Smooth muscle cell (in vitro differentiated cells): ENCODE measurements around the gene MGAT5. TPM values are rescaled to one million over a fixed set of nuclear protein-coding genes. Genes with fewer than 3 reads are reported as not detected.
A peak's percentile ranks its signal among the peaks of the same experiment; 100 is the strongest.

ENCODE experiments used
- DNase-seq: peaks from one replicate; lab custom pipeline; 2025; ENCODE audit not compliant: unreplicated experiment; lab: John Stamatoyannopoulos, UW
- H2AFZ ChIP-seq: fragments of 200-600 bp; sonication (generic); 2 replicates; pipeline ENCODE4 v1.6.0; 2016; ENCODE audit warnings: antibody characterized with exemption, low read depth, mild to moderate bottlenecking
- H3F3A ChIP-seq: fragments of 200-600 bp; sonication (generic); 2 replicates; pipeline ENCODE4 v1.6.0; 2017; ENCODE audit warnings: antibody characterized with exemption, low read depth
- H3K27ac ChIP-seq: fragments of 200-600 bp; sonication (generic); 2 replicates; pipeline ENCODE4 v1.5.1; 2016; ENCODE audit warnings: low read depth, mild to moderate bottlenecking
- H3K27me3 ChIP-seq: fragments of 200-600 bp; sonication (generic); 2 replicates; pipeline ENCODE4 v1.6.1; 2016; ENCODE audit warnings: low read depth, mild to moderate bottlenecking
- H3K36me3 ChIP-seq: fragments of 200-600 bp; sonication (generic); 2 replicates; pipeline ENCODE4 v1.5.1; 2016; ENCODE audit warnings: low read depth
- H3K4me1 ChIP-seq: fragments of 200-600 bp; sonication (generic); 2 replicates; pipeline ENCODE4 v1.5.1; 2016; ENCODE audit warnings: low read depth
- H3K4me2 ChIP-seq: fragments of 200-600 bp; sonication (generic); 2 replicates; pipeline ENCODE4 v1.6.0; 2016; ENCODE audit warnings: mild to moderate bottlenecking
- H3K4me3 ChIP-seq: fragments of 200-600 bp; sonication (generic); 2 replicates; pipeline ENCODE4 v1.5.1; 2016; ENCODE audit warnings: mild to moderate bottlenecking
- H3K79me2 ChIP-seq: fragments of 200-600 bp; sonication (generic); 2 replicates; pipeline ENCODE4 v1.6.0; 2016; ENCODE audit warnings: low read depth, mild to moderate bottlenecking
- H3K9ac ChIP-seq: fragments of 200-600 bp; sonication (generic); 2 replicates; pipeline ENCODE4 v1.6.0; 2016; ENCODE audit warnings: low read depth
- H3K9me3 ChIP-seq: fragments of 200-600 bp; sonication (generic); replicated peaks from 2 replicates; pipeline ENCODE4 v1.5.1; 2016; ENCODE audit warnings: low read depth
- H4K20me1 ChIP-seq: fragments of 200-600 bp; sonication (generic); 2 replicates; pipeline ENCODE4 v1.6.0; 2016; ENCODE audit warnings: low read depth
- WGBS: methylation state at CpG from one replicate; pipeline ENCODE4 v1.1.7; 2016; ENCODE audit warnings: low lambda C conversion rate; 5-methylcytosine and 5-hydroxymethylcytosine counted together
- polyA plus RNA-seq: library from polyadenylated mRNA; unstranded; fragments of >200 nt; fragmentation: Nextera tagmentation; extraction: Ambion mirVana; gene quantifications from 2 replicates; pipeline ENCODE4 v1.2.1, GENCODE V29; 2016
- total RNA-seq: library from RNA; depleted of rRNA; stranded (reverse); fragments of >200 nt; gene quantifications from 2 replicates; pipeline ENCODE4 v1.2.3, GENCODE V29; 2014
- TF ChIP-seq, protein P1 (sequence below): fragments of 200-600 bp; sonication (generic); IDR thresholded peaks from 2 replicates; pipeline ENCODE4 v1.5.1; 2017; ENCODE audit warnings: borderline replicate concordance, mild to moderate bottlenecking, antibody characterized with exemption; ENCODE audit not compliant: insufficient read depth, poor library complexity, severe bottlenecking

MGAT5 gene
- total and polyA plus RNA-seq, 2 experiments from 2014 or later: 4.5 to 33.8 TPM

DNA sequence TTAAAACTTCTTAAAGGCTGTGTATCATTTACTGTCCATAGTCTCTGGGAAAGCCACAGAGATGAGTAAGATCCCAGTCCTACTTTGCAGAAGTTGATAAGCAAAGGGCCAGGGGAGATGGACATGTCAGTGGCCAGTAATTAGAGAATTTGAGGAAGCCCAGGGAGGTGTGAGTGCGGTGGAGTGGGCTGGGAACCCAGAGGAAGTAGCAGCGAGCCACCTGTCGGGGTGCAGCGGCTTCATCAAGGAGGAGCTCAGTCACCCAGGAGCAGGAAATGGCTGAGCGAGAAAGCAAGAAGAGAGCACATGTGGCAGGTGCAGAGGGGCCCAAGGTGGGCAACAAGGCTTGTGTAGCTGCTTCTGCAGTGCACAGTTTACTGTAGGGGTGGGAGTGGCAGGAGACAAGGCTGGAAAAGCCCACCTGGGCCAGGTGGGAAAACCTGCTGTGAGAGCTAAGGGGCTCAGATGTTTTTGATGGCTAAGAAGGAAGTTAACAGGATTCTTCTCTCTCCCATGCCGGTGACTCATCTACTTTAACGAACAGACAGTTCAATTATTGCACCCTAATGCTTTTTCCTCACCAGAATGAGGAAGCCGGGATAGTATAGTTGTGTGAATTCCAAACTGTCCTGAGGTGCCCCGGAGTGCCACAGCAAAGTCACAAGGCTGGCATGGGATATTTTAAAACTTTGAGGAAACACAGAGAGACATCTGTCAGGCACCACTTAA is 34.8 kb upstream of the MGAT5 start:
- 77% methylated on average over 9 of the region's 9 CpGs for WGBS
- H3K27me3 ChIP-seq: no peaks in the 10 kb centered on the region
- H3K4me3 ChIP-seq: no peak overlapping the region
- H3K36me3 ChIP-seq: no peaks in the 10 kb centered on the region
- H3K9me3 ChIP-seq: no peaks in the 10 kb centered on the region
- H3K9ac ChIP-seq: no peak overlapping the region
- peaks cover 80% of the 10 kb centered on the region for H4K20me1 ChIP-seq
- H3K27ac ChIP-seq: no peak overlapping the region
- H2AFZ ChIP-seq: no peak overlapping the region
- TF ChIP-seq, protein P1, sequence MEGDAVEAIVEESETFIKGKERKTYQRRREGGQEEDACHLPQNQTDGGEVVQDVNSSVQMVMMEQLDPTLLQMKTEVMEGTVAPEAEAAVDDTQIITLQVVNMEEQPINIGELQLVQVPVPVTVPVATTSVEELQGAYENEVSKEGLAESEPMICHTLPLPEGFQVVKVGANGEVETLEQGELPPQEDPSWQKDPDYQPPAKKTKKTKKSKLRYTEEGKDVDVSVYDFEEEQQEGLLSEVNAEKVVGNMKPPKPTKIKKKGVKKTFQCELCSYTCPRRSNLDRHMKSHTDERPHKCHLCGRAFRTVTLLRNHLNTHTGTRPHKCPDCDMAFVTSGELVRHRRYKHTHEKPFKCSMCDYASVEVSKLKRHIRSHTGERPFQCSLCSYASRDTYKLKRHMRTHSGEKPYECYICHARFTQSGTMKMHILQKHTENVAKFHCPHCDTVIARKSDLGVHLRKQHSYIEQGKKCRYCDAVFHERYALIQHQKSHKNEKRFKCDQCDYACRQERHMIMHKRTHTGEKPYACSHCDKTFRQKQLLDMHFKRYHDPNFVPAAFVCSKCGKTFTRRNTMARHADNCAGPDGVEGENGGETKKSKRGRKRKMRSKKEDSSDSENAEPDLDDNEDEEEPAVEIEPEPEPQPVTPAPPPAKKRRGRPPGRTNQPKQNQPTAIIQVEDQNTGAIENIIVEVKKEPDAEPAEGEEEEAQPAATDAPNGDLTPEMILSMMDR: no peak
- H3F3A ChIP-seq: no peaks in the 10 kb centered on the region
- H3K4me2 ChIP-seq: no peak overlapping the region
- H3K79me2 ChIP-seq: peaks cover 9% of the 10 kb centered on the region
- H3K4me1 ChIP-seq: peaks cover 17% of the 10 kb centered on the region
- no peak for DNase-seq

DNA sequence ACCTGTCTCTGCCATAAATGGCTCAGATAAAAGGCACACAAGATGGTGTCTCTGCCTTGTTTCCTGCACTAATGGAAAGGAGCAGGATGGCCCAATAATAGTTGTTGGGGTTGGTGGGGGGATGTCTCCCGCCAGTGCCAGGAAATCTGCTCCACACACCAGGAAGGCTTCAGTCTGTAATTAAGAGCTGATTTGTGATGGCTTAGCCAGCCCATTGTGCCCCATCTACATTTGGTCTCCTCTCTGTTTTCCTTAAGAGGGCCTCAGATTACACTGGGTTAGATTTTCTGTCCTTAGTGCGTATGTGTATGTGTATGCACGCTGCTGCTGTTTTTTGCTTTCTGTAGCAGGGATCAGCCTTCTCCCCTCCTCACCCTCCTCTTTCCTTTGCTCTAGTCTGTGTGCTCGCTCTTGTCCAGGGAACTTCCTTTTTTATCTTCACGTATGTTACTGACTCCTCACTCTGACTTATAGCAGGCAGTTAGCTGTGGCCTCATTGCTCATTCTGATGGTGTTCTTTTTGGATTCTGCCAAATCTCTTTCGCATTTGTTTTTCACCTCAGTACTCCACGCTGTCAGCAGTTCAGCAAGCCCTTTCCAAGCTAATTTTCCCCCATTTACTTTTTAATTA is 33.4 kb upstream of the MGAT5 start:
- Histone ChIP-seq H2AFZ (no peak overlapping the region), H3K4me3 (no peak overlapping the region), H3K9ac (no peak overlapping the region), H3K4me2 (peak overlapping the region; percentile 8), H3K27ac (no peak overlapping the region), H3F3A (no peaks in the 10 kb centered on the region), H3K9me3 (no peaks in the 10 kb centered on the region), H3K79me2 (peaks cover 9% of the 10 kb centered on the region), H3K27me3 (no peaks in the 10 kb centered on the region), H3K36me3 (no peaks in the 10 kb centered on the region), H3K4me1 (peaks cover 17% of the 10 kb centered on the region), H4K20me1 (peaks cover 89% of the 10 kb centered on the region)
- TF ChIP-seq, protein P1: no peak
- WGBS: 63% methylated on average over 7 of the region's 7 CpGs
- DNase-seq: no peak

DNA sequence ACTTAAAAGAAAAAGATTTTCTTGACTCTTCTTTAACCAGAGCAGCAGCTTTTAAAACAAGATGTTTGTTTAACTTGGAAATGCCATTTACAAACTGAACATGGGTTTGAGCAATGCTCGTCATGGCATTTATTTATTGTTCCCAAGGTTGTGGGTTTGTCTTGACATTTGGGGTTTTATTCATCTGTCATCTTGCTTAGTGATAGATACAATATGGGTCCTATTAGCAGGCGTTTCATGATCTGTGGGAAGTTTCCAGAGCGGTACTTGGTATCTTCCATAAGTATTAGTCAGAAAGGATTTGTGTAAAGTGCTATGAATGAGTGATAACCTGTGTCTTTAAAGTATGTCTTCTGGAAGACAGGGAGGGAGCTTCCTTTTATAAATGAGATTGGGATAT is 29.9 kb upstream of the MGAT5 start:
- Histone ChIP-seq H2AFZ (no peak overlapping the region), H3K27ac (no peak overlapping the region), H3K4me1 (peaks cover 24% of the 10 kb centered on the region), H3K4me2 (peak overlapping the region; percentile 7), H3K4me3 (no peak overlapping the region), H3K36me3 (no peaks in the 10 kb centered on the region), H3K9me3 (no peaks in the 10 kb centered on the region), H4K20me1 (peaks cover 56% of the 10 kb centered on the region), H3K79me2 (peaks cover 9% of the 10 kb centered on the region), H3K27me3 (no peaks in the 10 kb centered on the region), H3F3A (no peaks in the 10 kb centered on the region), H3K9ac (no peak overlapping the region)
- DNase-seq: no peak
- 37% methylated on average over 3 of the region's 3 CpGs for WGBS
- TF ChIP-seq, protein P1: no peak
